ENCODE data around the gene TMEM263. TPM values are rescaled to one million over a fixed set of nuclear protein-coding genes. Genes with fewer than 3 reads are reported as not detected.

Gene TMEM263
- total and polyA plus RNA-seq, 9 of the 15 experiments (the other 6 are each of a cell fraction or from before 2014, with no cell fraction given) = 12.6 to 36.7 (median 24.4) TPM

DNA sequence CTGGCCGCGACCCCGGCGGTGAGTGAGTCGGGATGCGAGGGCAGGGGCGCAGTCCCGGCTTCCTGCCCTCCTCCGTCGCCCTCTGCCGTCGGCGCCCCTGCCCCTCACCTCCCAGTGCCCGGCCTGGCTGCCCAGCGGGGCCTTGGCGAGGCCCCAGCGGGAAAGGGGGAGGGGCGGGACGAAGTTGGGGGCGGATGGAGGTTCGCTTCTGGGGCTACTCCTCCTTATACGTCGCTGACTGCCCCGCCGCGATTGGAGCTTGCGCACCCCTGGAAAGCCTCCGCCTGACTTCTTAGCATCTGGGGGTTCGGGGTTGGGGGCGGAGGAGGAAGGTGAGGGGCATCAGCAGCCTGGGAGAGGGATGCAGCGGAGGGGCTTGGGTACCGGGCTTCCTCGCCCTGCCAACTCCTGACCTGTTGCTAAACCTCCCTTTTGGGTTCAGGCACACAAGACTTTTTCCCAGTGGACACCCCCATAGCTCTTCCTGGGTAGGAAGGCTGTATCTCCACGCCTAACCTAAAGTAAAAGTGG lies 406 bp downstream of the TMEM263 start (continued):
- TF ChIP-seq, protein P1, sequence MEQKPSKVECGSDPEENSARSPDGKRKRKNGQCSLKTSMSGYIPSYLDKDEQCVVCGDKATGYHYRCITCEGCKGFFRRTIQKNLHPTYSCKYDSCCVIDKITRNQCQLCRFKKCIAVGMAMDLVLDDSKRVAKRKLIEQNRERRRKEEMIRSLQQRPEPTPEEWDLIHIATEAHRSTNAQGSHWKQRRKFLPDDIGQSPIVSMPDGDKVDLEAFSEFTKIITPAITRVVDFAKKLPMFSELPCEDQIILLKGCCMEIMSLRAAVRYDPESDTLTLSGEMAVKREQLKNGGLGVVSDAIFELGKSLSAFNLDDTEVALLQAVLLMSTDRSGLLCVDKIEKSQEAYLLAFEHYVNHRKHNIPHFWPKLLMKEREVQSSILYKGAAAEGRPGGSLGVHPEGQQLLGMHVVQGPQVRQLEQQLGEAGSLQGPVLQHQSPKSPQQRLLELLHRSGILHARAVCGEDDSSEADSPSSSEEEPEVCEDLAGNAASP (IDR thresholded peaks at IDR 0.05) = no peak
- TF ChIP-seq NFRKB (IDR thresholded peaks at IDR 0.05; ENCODE audit: low read depth) = 0 out of 2 replicates have a peak, but pooled peaks have one; percentile 10
- TF ChIP-seq TEAD2 (tag; IDR thresholded peaks at IDR 0.05) = no peak
- TF ChIP-seq, protein P2, sequence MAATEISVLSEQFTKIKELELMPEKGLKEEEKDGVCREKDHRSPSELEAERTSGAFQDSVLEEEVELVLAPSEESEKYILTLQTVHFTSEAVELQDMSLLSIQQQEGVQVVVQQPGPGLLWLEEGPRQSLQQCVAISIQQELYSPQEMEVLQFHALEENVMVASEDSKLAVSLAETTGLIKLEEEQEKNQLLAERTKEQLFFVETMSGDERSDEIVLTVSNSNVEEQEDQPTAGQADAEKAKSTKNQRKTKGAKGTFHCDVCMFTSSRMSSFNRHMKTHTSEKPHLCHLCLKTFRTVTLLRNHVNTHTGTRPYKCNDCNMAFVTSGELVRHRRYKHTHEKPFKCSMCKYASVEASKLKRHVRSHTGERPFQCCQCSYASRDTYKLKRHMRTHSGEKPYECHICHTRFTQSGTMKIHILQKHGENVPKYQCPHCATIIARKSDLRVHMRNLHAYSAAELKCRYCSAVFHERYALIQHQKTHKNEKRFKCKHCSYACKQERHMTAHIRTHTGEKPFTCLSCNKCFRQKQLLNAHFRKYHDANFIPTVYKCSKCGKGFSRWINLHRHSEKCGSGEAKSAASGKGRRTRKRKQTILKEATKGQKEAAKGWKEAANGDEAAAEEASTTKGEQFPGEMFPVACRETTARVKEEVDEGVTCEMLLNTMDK (IDR thresholded peaks at IDR 0.05; ENCODE audit: borderline replicate concordance, insufficient read depth, low read depth, low read length, poor library complexity, severe bottlenecking) = no peak
- TF ChIP-seq RBM22 (IDR thresholded peaks at IDR 0.05; ENCODE audit: low read depth, low read length, poor library complexity, severe bottlenecking) = peak; percentile 74
- no peak for TF ChIP-seq SOX6 (IDR thresholded peaks at IDR 0.05)
- no peak for TF ChIP-seq HMGN3 (IDR thresholded peaks at IDR 0.05; ENCODE audit: borderline replicate concordance, extremely low read depth, insufficient read length, low read depth, low read length)
- TF ChIP-seq ZNF444 (CRISPR knock-in tag; IDR thresholded peaks at IDR 0.05) = 0 out of 2 replicates have a peak, but pooled peaks have one; percentile 39
- TF ChIP-seq RHOXF2B (CRISPR knock-in tag; conservative IDR thresholded peaks at IDR 0.05) = no peak
- TF ChIP-seq ZKSCAN1 (IDR thresholded peaks at IDR 0.05; ENCODE audit: low read depth, low read length) = no peak
- no peak for TF ChIP-seq GTF2E2 (tag; IDR thresholded peaks at IDR 0.05)
- TF ChIP-seq BRD9 (IDR thresholded peaks at IDR 0.05; ENCODE audit: low read depth, partially characterized antibody) = no peak
- TF ChIP-seq RBM15 (IDR thresholded peaks at IDR 0.05; ENCODE audit: insufficient read depth, low read length) = no peak
- TF ChIP-seq FOXJ2 (tag; IDR thresholded peaks at IDR 0.05) = no peak
- TF ChIP-seq ZNF134 (CRISPR knock-in tag; conservative IDR thresholded peaks at IDR 0.05) = no peak
- TF ChIP-seq HNRNPL (IDR thresholded peaks at IDR 0.05; ENCODE audit: low read depth, low read length) = peak; percentile 90; the same call in 1 of the 2 replicates
- TF ChIP-seq CREB1 (IDR thresholded peaks at IDR 0.05) = peak; percentile 36; the same call in 1 of the 2 replicates
- TF ChIP-seq CREB1 (CRISPR knock-in tag; IDR thresholded peaks at IDR 0.05) = no peak
- TF ChIP-seq, protein P3, sequence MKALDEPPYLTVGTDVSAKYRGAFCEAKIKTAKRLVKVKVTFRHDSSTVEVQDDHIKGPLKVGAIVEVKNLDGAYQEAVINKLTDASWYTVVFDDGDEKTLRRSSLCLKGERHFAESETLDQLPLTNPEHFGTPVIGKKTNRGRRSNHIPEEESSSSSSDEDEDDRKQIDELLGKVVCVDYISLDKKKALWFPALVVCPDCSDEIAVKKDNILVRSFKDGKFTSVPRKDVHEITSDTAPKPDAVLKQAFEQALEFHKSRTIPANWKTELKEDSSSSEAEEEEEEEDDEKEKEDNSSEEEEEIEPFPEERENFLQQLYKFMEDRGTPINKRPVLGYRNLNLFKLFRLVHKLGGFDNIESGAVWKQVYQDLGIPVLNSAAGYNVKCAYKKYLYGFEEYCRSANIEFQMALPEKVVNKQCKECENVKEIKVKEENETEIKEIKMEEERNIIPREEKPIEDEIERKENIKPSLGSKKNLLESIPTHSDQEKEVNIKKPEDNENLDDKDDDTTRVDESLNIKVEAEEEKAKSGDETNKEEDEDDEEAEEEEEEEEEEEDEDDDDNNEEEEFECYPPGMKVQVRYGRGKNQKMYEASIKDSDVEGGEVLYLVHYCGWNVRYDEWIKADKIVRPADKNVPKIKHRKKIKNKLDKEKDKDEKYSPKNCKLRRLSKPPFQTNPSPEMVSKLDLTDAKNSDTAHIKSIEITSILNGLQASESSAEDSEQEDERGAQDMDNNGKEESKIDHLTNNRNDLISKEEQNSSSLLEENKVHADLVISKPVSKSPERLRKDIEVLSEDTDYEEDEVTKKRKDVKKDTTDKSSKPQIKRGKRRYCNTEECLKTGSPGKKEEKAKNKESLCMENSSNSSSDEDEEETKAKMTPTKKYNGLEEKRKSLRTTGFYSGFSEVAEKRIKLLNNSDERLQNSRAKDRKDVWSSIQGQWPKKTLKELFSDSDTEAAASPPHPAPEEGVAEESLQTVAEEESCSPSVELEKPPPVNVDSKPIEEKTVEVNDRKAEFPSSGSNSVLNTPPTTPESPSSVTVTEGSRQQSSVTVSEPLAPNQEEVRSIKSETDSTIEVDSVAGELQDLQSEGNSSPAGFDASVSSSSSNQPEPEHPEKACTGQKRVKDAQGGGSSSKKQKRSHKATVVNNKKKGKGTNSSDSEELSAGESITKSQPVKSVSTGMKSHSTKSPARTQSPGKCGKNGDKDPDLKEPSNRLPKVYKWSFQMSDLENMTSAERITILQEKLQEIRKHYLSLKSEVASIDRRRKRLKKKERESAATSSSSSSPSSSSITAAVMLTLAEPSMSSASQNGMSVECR (CRISPR knock-in tag; IDR thresholded peaks at IDR 0.05) = peak; percentile 51
